GM23248 (cell line): Measurements from ENCODE around the gene FMO5.

ENCODE experiments used
- EZH2 ChIP-seq: fragments of 200-600 bp; sonication (generic); IDR thresholded peaks from 2 replicates; pipeline ENCODE4 v1.6.1; 2018; ENCODE audit warnings: antibody characterized with exemption, mild to moderate bottlenecking; ENCODE audit not compliant: insufficient read depth, poor library complexity, severe bottlenecking
- EZH2phosphoT487 ChIP-seq: fragments of 200-600 bp; sonication (generic); IDR thresholded peaks from 2 replicates; pipeline ENCODE4 v1.6.1; 2018; ENCODE audit warnings: antibody characterized with exemption, moderate library complexity, mild to moderate bottlenecking, low read depth; ENCODE audit not compliant: insufficient read depth

GRCh38 chr1:147185432-147185831 is 39.7 kb downstream of the FMO5 start:
- TF ChIP-seq EZH2 = no peak
- no peak for TF ChIP-seq EZH2phosphoT487
